SH-SY5Y (cell line): ENCODE data around the gene SLC38A8.

Source experiments
- GATA2 ChIP-seq: IDR thresholded peaks from 2 replicates; pipeline ENCODE4 v1.6.1; 2011; ENCODE audit warnings: mild to moderate bottlenecking, low read depth, low read length
- GATA3 ChIP-seq: IDR thresholded peaks from 2 replicates; pipeline ENCODE4 v1.6.1; 2011; ENCODE audit warnings: low read depth, mild to moderate bottlenecking, low read length, moderate library complexity

GRCh38 chr16:84004442-84004841, 38.2 kb downstream of the SLC38A8 start:
- TF ChIP-seq GATA2 (no peak), GATA3 (no peak)
